ENCODE measurements around the gene CDSN. TPM values are rescaled to one million over a fixed set of nuclear protein-coding genes. Genes with fewer than 3 reads are reported as not detected.

Gene CDSN
- total RNA-seq, 2 experiments from 2014 or later: not detected

DNA sequence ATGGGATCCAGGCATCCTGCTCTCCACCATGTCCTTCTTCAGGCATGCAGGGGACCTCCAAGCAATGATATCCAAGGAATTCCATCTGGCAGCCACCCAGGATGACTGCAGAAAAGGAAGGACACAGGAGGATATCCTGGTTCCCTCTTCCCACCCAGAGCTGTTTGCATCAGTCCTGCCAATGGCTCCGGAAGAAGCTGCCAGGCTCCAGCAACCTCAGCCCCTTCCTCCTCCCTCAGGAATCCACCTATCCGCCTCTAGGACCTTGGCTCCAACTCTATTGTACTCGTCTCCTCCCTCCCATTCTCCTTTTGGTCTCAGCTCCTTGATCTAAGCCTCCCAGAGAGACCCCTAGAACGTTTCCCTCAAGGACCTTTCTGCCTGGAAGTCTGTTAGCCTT, 19.4 kb upstream of the CDSN start:
- no peak overlapping the region for H3K27ac Mint-ChIP-seq
- H3K27me3 Mint-ChIP-seq: no peaks in the 10 kb centered on the region
- POLR2A ChIA-PET: interaction anchor here (2.7 kb wide), 1 partner anchor 58 kb away, joined by 12 read pairs; no protein-coding TSS in a partner anchor
- CTCF ChIA-PET: interaction anchor here (0.7 to 2.7 kb wide), 5 partner anchors 53 to 230 kb away, joined by 3 to 13 read pairs (median 3); no protein-coding TSS in a partner anchor
- H3K4me1 Mint-ChIP-seq: peaks cover 8% of the 10 kb centered on the region
- peaks cover 3% of the 10 kb centered on the region for H3K36me3 Mint-ChIP-seq (ENCODE audit: low read depth)
- H3K4me3 Mint-ChIP-seq: no peak overlapping the region
- no peaks in the 10 kb centered on the region for H3K9me3 Mint-ChIP-seq
- no peak for DNase-seq

DNA sequence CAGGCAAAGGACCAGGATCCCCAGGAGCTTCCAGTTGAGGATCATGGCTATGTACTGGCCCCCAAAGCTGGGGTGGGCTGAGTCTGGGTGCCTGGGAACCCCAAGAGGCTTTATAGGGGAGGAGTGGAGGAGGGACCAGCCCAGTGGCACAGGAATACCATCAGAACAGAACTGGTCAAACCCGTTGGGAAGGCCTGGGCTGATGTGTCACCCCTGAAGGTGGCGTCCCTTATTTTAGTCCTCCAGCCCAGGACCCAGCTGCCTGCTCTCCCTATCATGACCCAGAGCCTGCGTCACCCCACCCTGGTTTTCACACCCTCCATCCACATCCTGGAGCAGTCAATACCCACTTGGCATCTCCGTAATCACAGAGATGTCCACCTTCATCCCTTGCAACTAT, 18.7 kb upstream of the CDSN start, which contains the start of gene PSORS1C2:
PSORS1C2 (minus strand) TSS at position 85 of the 400 bp plus-strand sequence; CDS start at position 45, 40 bp downstream.
- Mint-ChIP-seq H3K27me3 (no peaks in the 10 kb centered on the region), H3K9me3 (no peaks in the 10 kb centered on the region), H3K36me3 (ENCODE audit: low read depth) (no peaks in the 10 kb centered on the region), H3K27ac (no peak within 1 kb of the TSS), H3K4me1 (peaks cover 8% of the 10 kb centered on the region), H3K4me3 (no peak within 1 kb of the TSS)
- no peak for DNase-seq
- CTCF ChIA-PET: interaction anchor here (0.7 to 2.7 kb wide), 6 partner anchors 53 to 231 kb away, joined by 3 to 29 read pairs (median 7); no protein-coding TSS in a partner anchor
- POLR2A ChIA-PET: interaction anchor here (2.7 kb wide), 1 partner anchor 58 kb away, joined by 12 read pairs; no protein-coding TSS in a partner anchor

DNA sequence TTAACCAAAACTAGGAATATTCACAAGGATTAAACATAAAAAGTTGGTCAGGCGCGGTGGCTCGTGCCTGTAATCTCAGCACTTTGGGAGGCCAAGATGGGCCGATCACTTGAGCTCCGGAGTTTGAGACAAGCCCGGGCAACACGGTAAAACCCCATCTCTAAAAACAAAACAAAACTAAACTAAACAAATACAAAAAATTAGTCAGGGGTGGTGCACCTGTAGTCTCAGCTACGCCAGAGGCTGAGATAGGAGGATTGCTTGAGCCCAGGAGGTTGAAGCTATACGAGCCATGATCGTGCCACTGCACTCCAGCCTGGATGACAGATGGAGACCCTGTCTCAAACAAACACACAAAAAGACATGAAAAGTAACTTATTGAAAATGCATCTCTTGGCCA, 15.5 kb upstream of the CDSN start:
- POLR2A ChIA-PET: no interaction called here

DNA sequence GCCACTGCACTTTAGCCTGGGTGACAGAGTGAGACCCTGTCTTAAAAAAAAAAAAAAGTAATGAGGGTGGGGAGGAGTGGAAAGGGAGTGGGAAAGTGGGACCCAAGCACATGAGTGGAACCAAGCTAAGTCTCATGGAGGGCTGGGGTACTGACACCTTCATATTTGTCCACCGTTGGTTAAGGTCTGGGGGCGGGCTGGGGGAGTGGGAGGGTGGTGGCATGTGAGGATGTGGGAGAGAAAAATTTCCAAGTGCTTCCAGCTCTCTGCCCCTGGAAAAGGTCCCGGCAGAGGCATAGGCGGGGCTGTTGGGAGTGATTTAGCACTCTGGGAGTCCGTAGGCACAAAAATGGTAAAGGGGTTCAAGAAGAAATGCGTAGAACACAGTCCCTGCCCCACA, 12.6 kb upstream of the CDSN start:
- no peaks in the 10 kb centered on the region for H3K36me3 Mint-ChIP-seq (ENCODE audit: low read depth)
- H3K27ac Mint-ChIP-seq: no peak overlapping the region
- DNase-seq: no peak
- ChIA-PET CTCF (interaction anchor here (0.7 to 1.3 kb wide), 2 partner anchors 30 to 233 kb away, joined by 3 to 8 read pairs; no protein-coding TSS in a partner anchor), POLR2A (no interaction called here)
- H3K4me3 Mint-ChIP-seq: no peak overlapping the region
- peaks cover 6% of the 10 kb centered on the region for H3K4me1 Mint-ChIP-seq
- H3K9me3 Mint-ChIP-seq: no peaks in the 10 kb centered on the region
- H3K27me3 Mint-ChIP-seq: peaks cover 15% of the 10 kb centered on the region

More for the DNA sequence above, 15.5 kb upstream of the CDSN start:
- Mint-ChIP-seq H3K27me3 (no peaks in the 10 kb centered on the region), H3K9me3 (no peaks in the 10 kb centered on the region), H3K4me1 (peaks cover 8% of the 10 kb centered on the region), H3K27ac (no peak overlapping the region), H3K36me3 (ENCODE audit: low read depth) (no peaks in the 10 kb centered on the region), H3K4me3 (no peak overlapping the region)
- DNase-seq: no peak
- CTCF ChIA-PET: interaction anchor here (1.0 to 2.6 kb wide), 4 partner anchors 9 to 231 kb away, joined by 3 to 21 read pairs (median 9); no protein-coding TSS in a partner anchor

DNA sequence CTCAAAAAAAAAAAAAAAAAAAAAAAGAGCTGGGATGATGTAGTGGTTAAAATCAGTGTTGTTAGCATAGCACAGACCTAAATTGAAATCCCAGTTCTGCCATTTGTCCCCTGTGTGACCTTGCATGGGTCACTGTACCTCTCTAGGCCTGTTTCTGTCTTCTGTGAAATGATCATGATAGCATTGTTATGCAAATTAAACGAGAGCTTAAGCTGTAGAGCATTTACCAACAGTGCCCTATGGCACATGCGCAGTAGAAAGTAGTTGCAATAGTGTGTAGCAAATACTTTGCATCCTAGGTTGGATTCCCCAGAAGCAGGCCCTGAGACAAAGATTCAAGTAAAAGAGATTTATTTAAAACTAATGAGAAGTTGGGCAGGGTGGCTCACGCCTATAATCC, 11.3 kb upstream of the CDSN start:
- no peak for DNase-seq
- CTCF ChIA-PET: interaction anchor here (0.9 to 5.5 kb wide), 5 partner anchors 15 to 245 kb away, joined by 3 to 30 read pairs (median 5); partner anchors contain the start of gene PSORS1C1
- Mint-ChIP-seq H3K4me1 (peaks cover 2% of the 10 kb centered on the region), H3K27me3 (peaks cover 16% of the 10 kb centered on the region), H3K4me3 (no peak overlapping the region), H3K9me3 (no peaks in the 10 kb centered on the region), H3K36me3 (ENCODE audit: low read depth) (no peaks in the 10 kb centered on the region), H3K27ac (no peak overlapping the region)
- POLR2A ChIA-PET: no interaction called here

DNA sequence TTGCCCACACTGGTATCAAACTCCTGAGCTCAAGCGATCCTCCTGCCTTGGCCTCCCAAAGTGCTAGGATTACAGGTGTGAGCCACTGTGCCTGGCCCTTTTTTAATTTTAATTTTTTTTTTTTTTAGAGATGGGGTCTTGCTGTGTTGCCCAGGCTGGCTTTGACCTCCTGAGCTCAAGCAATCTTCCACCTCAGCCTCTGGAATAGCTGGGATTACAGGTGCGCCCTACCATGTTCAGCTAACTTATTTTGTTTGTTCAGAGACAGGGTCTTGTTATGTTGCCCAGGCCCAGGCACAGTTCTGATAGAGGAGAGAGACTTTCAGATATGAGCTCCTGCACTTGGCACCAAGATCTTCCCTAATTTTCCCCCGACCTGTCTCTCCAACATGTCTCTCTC, 10.5 kb upstream of the CDSN start:
- peaks cover under 1% of the 10 kb centered on the region for H3K4me1 Mint-ChIP-seq
- H3K36me3 Mint-ChIP-seq (ENCODE audit: low read depth): no peaks in the 10 kb centered on the region
- no peak for DNase-seq
- H3K27ac Mint-ChIP-seq: no peak overlapping the region
- H3K4me3 Mint-ChIP-seq: no peak overlapping the region
- ChIA-PET CTCF (interaction anchor here (0.7 to 5.5 kb wide), 6 partner anchors 14 to 375 kb away, joined by 3 to 30 read pairs (median 4); partner anchors contain the start of gene PSORS1C1), POLR2A (no interaction called here)
- H3K9me3 Mint-ChIP-seq: no peaks in the 10 kb centered on the region
- peaks cover 16% of the 10 kb centered on the region for H3K27me3 Mint-ChIP-seq

DNA sequence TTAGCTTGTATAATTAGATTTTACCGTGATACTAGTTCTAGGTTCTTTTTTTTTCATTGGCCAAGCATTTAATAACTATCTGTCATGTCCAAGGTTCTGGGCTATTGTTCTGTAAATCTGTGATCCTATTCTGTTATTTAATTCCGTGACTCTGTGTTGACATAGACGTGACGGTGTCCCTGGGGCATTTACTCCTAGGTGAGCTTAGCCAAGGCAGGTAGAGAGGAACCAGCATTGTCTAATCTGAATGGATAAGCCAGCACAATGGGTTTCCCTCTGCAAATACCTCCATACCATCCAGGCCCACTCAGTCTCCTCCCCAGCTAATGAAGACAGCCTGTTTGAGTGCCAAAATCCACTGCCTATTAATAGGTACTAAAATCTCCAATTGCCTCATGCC, 8.9 kb upstream of the CDSN start:
- H3K27ac Mint-ChIP-seq: no peak overlapping the region
- no peak overlapping the region for H3K4me3 Mint-ChIP-seq
- H3K9me3 Mint-ChIP-seq: no peaks in the 10 kb centered on the region
- H3K4me1 Mint-ChIP-seq: no peaks in the 10 kb centered on the region
- POLR2A ChIA-PET: interaction anchor here (1.3 kb wide), 1 partner anchor 68 kb away, joined by 4 read pairs; no protein-coding TSS in a partner anchor
- H3K27me3 Mint-ChIP-seq: peaks cover 16% of the 10 kb centered on the region
- DNase-seq: no peak
- CTCF ChIA-PET: interaction anchor here (0.6 to 5.5 kb wide), 12 partner anchors 8 to 237 kb away, joined by 3 to 30 read pairs (median 4); partner anchors contain the start of gene PSORS1C1
- no peaks in the 10 kb centered on the region for H3K36me3 Mint-ChIP-seq (ENCODE audit: low read depth)

DNA sequence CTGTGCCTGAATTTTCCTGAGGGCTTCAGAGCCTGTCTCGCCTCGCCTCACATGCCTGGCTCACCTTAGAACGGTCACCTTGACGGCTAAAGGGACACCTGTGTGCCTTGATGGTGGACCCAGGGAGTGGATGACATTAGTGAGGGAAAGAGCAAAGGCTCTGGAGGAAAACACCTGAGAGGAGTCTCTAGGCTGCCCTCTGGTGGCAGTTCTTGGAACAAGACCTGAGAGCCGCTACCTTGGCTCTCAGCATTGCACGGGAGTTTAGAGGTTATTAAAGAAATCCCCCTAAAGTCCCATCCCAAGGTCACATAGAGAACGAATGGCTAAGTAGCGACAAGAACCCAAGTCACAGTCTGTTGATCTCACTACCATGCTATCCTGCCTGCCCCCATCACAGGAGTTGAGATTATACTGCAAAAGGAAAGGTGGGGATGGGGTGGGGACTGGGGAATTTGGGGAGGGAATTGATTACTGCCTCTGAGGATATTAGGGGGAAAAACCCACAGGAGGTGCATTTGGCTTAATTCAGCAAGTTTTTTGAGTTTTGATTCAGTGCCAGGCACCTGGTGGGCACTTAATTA, 7.9 kb upstream of the CDSN start:
- ChIA-PET CTCF (interaction anchor here (0.6 to 5.5 kb wide), 10 partner anchors 9 to 238 kb away, joined by 3 to 30 read pairs (median 4); partner anchors contain the start of gene PSORS1C1), POLR2A (interaction anchor here (0.6 kb wide), 1 partner anchor 17 kb away, joined by 3 read pairs; no protein-coding TSS in a partner anchor)
- Mint-ChIP-seq H3K27me3 (peaks cover 22% of the 10 kb centered on the region), H3K36me3 (ENCODE audit: low read depth) (no peaks in the 10 kb centered on the region), H3K9me3 (no peaks in the 10 kb centered on the region), H3K27ac (no peak overlapping the region), H3K4me3 (no peak overlapping the region), H3K4me1 (no peaks in the 10 kb centered on the region)
- DNase-seq: peak; percentile 78

DNA sequence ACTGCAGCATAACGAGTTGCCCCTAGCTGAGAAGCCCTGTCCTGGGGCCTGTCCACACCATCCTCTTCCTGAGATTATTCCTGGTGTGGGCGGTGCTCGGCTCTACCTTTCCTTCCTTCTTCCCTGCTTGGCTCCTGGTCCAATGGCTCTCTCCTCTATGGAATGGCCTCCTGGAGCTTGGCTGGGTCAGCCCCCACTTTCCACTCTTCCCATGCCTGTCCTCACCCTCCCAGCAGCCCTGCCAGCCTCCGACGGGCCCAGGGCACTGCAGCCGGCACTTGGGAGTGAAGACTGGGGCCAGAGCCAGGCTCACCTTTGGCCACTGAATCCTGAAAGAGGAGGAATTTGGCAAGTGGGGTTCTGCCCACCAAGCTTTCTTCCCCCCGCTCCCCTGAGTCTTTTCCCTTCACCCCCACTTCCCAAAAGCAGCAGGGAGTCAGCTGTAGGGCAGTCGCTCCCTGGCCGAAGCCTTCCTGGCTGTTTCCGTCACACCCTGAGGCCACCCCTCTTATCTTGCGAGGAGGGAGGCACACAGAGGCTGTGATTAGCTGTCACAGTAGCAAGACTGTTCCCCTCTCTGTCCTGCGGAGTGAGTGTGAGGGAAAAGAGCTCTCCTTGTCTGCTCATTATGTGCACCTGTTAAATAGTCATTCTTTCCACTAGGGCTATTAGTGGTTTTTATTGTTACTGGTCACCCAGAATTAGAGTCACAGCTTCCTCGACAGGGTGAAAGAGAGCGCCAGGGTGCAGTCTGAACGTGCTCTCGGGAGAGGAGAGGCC, 6.3 kb upstream of the CDSN start:
- H3K9me3 Mint-ChIP-seq: no peaks in the 10 kb centered on the region
- ChIA-PET CTCF (interaction anchor here (0.7 to 5.5 kb wide), 5 partner anchors 9 to 266 kb away, joined by 3 to 30 read pairs (median 3); partner anchors contain the start of gene PSORS1C1), POLR2A (no interaction called here)
- DNase-seq: no peak
- peaks cover 22% of the 10 kb centered on the region for H3K27me3 Mint-ChIP-seq
- no peaks in the 10 kb centered on the region for H3K4me1 Mint-ChIP-seq
- no peaks in the 10 kb centered on the region for H3K36me3 Mint-ChIP-seq (ENCODE audit: low read depth)
- H3K27ac Mint-ChIP-seq: no peak overlapping the region
- no peak overlapping the region for H3K4me3 Mint-ChIP-seq

DNA sequence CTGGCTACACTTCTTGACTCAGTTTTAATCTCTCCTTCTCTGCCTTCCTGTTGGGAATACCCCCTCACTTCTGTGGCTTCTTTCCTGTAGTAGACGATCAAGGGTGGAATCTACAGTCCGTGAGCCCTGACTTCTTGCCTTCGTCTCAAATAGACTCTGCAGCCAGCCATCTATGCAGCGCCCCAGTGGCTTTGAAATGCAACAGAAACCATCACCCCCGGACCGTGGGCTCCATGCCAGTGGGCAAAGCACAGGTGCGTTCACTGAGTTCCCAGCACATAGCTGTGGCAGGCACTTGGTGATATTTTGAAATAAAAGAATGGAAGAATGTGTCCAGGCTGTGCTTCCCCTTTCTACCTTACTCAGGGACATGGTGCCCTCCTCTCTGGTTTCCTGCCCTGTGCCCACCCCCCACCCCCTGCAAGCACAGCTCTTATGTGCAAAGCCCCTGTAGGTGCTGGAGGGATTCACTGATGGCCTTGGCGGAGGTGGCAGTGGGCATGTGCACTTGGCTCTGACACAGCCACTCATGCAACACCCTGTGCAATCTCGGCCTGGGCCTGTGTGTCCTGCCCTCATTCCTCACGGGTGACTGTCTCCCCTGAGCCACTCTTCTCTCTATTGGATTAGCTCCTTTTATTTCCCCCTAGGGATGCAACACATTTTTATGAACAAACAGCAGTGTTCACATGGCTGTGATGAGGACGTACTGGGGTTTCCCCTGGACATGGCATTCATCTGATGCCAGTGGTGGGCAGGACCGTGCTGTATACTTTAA, 5.5 kb upstream of the CDSN start:
- DNase-seq: no peak
- no peak overlapping the region for H3K27ac Mint-ChIP-seq
- no peak overlapping the region for H3K4me3 Mint-ChIP-seq
- no peaks in the 10 kb centered on the region for H3K9me3 Mint-ChIP-seq
- ChIA-PET CTCF (interaction anchor here (0.7 kb wide), 1 partner anchor 10 kb away, joined by 3 read pairs; no protein-coding TSS in a partner anchor), POLR2A (no interaction called here)
- no peaks in the 10 kb centered on the region for H3K4me1 Mint-ChIP-seq
- H3K36me3 Mint-ChIP-seq (ENCODE audit: low read depth): no peaks in the 10 kb centered on the region
- peaks cover 22% of the 10 kb centered on the region for H3K27me3 Mint-ChIP-seq

DNA sequence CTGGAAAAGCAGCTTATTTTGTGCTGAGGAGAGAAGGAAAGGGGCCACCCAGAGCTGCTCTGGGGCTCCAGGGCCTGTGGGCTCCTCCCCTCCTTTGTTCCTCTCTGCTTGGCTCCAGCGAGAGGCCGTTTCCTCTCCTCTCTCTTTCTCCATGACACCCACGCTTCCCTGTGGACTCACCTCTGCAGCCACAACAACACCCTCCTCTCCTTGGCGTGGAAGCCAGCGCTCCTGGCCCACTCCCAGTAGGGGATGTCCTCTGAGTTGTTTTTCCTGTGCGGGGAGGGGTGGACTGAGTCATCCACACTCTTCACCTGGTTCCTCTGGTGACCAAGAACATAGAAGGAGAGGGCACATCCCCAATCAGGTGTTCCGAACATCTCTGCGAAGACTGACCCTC, 4.9 kb upstream of the CDSN start:
- CTCF ChIA-PET: no interaction called here
- DNase-seq: no peak
- H3K27me3 Mint-ChIP-seq: peaks cover 21% of the 10 kb centered on the region
- H3K27ac Mint-ChIP-seq: no peak overlapping the region
- no peak overlapping the region for H3K4me3 Mint-ChIP-seq
- no peaks in the 10 kb centered on the region for H3K9me3 Mint-ChIP-seq
- POLR2A ChIA-PET: no interaction called here
- no peaks in the 10 kb centered on the region for H3K4me1 Mint-ChIP-seq
- H3K36me3 Mint-ChIP-seq (ENCODE audit: low read depth): no peaks in the 10 kb centered on the region

DNA sequence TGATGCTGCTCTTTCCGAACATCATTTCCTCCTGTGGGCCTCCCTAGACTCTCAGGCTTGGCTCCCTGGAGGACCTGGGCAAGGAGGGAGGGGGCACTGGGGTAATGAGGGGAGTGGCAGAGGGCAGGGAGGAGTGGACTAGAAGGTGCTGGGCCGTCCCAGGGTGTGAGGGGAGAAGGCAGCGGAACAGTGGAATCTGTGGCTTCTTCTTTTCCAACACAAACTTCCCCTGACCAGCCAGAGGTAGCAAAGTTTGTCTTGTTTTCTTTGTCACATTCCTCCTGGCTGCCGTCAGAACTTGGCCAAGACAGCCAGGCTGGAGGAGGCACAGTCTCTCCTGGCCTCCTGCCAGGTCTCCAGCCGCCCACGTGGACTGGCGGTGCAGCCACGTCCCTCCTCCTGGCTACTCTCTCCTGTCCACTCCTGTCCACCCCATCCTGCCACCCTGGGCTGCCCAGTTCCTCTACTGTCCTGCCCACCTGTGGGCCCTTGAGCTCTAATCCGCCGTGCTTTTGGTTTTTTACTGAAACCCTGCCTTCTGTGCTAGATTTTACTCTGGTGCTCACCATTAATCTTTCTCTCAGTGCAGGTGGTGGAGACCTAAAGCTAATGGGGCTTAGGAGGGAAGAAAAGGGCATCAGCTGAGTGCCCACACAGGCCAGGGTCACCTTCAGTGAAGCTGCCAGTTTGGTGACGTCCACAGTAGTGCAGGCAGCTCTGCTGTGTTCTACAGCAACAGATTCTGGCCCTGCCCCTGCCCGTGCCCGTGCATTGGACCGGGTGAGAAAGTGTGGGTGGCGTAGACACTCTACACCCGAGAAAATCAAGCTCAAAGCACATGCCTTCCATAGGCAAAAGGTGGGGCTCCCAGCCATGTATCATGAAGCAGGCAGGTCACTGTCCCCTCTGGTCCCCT, 2.8 kb upstream of the CDSN start:
- CTCF ChIA-PET: no interaction called here
- Mint-ChIP-seq H3K4me3 (no peak overlapping the region), H3K4me1 (no peaks in the 10 kb centered on the region), H3K27me3 (peaks cover 15% of the 10 kb centered on the region), H3K9me3 (no peaks in the 10 kb centered on the region), H3K36me3 (ENCODE audit: low read depth) (no peaks in the 10 kb centered on the region), H3K27ac (no peak overlapping the region)
- no peak for DNase-seq
- POLR2A ChIA-PET: no interaction called here

All from activated CD4-positive, alpha-beta memory T cell treated with anti-CD3 and anti-CD28 coated beads, Interleukin-2, amount 10 ng/mL, durations not matched to agents 7 days and 5 days (primary cell).